Psoas muscle (tissue), 8 donors: ENCODE results near the gene NLRP3. TPM values are rescaled to one million over a fixed set of nuclear protein-coding genes. Genes with fewer than 3 reads are reported as not detected.
A peak's percentile ranks its signal among the peaks of the same experiment; 100 is the strongest.
"Not testable (repeated sequence)": the region's sequence is repeated elsewhere in the genome, so short reads cannot be mapped to it uniquely, and the experiment has no call there.

ENCODE experiments used
- ATAC-seq, 4 donors: fragments of 200-7000 bp; cut with Tn5 transposase; one replicate each; pipeline ENCODE4 v1.9.1; 2020; ENCODE audit warnings: moderate library complexity in 3 of 4, mild to moderate bottlenecking in 2 of 4
- DNase-seq, 2 donors: peaks; one replicate each; pipeline ENCODE4 v3.0.0-alpha.2; 2020
- H3K27ac ChIP-seq: fragments of 200-600 bp; one replicate; pipeline ENCODE4 v1.8.0; 2022
- H3K27me3 ChIP-seq, 3 donors: fragments of 200-600 bp in 1 of 3; one replicate each; pipeline versions ENCODE4 v1.6.1 to v1.8.0; 2013 to 2022; ENCODE audit warnings: low read length in 2 of 3, mild to moderate bottlenecking in 2 of 3, moderate library complexity in 1 of 3; ENCODE audit not compliant: insufficient read depth in 3 of 3
- H3K36me3 ChIP-seq, 2 donors: fragments of 200-600 bp in 1 of 2; one replicate each; pipeline versions ENCODE4 v1.6.1 to v1.8.0; 2013 to 2022; ENCODE audit warnings: low read depth in 1 of 2, mild to moderate bottlenecking in 1 of 2, moderate library complexity in 1 of 2; ENCODE audit not compliant: insufficient read depth in 1 of 2
- H3K4me1 ChIP-seq: fragments of 200-600 bp; one replicate; pipeline ENCODE4 v1.8.0; 2022
- H3K4me3 ChIP-seq: fragments of 200-600 bp; one replicate; pipeline ENCODE4 v1.8.0; 2022; ENCODE audit warnings: mild to moderate bottlenecking
- H3K9me3 ChIP-seq: fragments of 200-600 bp; one replicate; pipeline ENCODE4 v1.8.0; 2022
- CTCF ChIP-seq: fragments of 200-600 bp; IDR thresholded peaks from one replicate; pipeline ENCODE4 v1.8.0; 2022; ENCODE audit warnings: antibody characterized with exemption
- WGBS, 3 donors: extraction: QIAGEN DNeasy Blood & Tissue Kit; methylation state at CpG; one replicate each; pipeline versions ENCODE4 v1.1.6 to v1.1.7; 2013; 5-methylcytosine and 5-hydroxymethylcytosine counted together
- intact Hi-C, 2 donors: fragments of 100-400 bp; cut with DNase I; formaldehyde crosslinking; loops; one replicate each; pipeline versions ENCODE4 v1.11.0 to v1.14.2; 2022
- long read RNA-seq, 2 donors: library from polyadenylated mRNA; unstranded; transcript quantifications; one replicate each; pipeline ENCODE4 v2.0.0, GENCODE V29; 2021
- polyA plus RNA-seq, 3 donors: library from polyadenylated mRNA; stranded (reverse); fragments of 200-250 nt; gene quantifications; one replicate each; pipeline ENCODE4 v1.2.3, GENCODE V29; 2013
- total RNA-seq, 4 donors: library from RNA; stranded (reverse); fragmentation: NEBNext Ultra II Directional in 2 of 4; extraction: Animal tissue kit (Norgen Biotek cat#: 25700) in 2 of 4; gene quantifications; one replicate each; pipeline versions ENCODE4 v1.2.1 to v1.2.4, GENCODE V29; 2021 to 2023
- donor health status: healthy with polysubstance abuse.
- donor health status: DM: no; HTN: no; CAD: no; lungs with moderate emphysema.
- donor health status: Bipolar disorder and iron deficiency.
- donor health status: healthy.
- donor health status: DM: yes; HTN: yes; CAD: no.
- donor health status: DM: no; HTN: no; CAD: no.
- donor health status: DM: no; HTN: no; CAD: no.
- donor health status: DM: yes; HTN: yes; CAD: no.

NLRP3 gene
- total RNA-seq (under 1 TPM; 0.27 to 0.98 (median 0.55) TPM), polyA plus RNA-seq (under 1 TPM; 0.07 to 0.22 (median 0.16) TPM)
- long read RNA-seq, donor 1, partial matches to known transcripts = 1 of 4 reads
- long read RNA-seq, donor 1, other reads (novel, unspliced or antisense) = 3 of 4 reads
- long read RNA-seq, donor 2 = 0 reads

GRCh38 chr1:247415423-247416361, at the start of gene NLRP3:
NLRP3 (plus strand) TSS chr1:247416173; CDS start chr1:247418801, 2,628 bp downstream.
- no peaks in the 10 kb centered on the region for H3K36me3 ChIP-seq
- no peak for TF ChIP-seq CTCF
- DNase-seq (peak in 1 of 2 donors; percentile 25), ATAC-seq (peak in 1 of 4 donors; percentile 40)
- H3K4me3 ChIP-seq = peak within 1 kb of the TSS; percentile 38
- no peaks in the 10 kb centered on the region for H3K4me1 ChIP-seq
- intact Hi-C loops = no loop called here
- peaks cover 0 to 1% (median 0%) of the 10 kb centered on the region in 3 donors for H3K27me3 ChIP-seq
- H3K27ac ChIP-seq = no peak within 1 kb of the TSS
- 61 to 67% (median 64%) methylated on average over 19 of the region's 19 CpGs for WGBS, 3 donors
- no peaks in the 10 kb centered on the region for H3K9me3 ChIP-seq

DNA sequence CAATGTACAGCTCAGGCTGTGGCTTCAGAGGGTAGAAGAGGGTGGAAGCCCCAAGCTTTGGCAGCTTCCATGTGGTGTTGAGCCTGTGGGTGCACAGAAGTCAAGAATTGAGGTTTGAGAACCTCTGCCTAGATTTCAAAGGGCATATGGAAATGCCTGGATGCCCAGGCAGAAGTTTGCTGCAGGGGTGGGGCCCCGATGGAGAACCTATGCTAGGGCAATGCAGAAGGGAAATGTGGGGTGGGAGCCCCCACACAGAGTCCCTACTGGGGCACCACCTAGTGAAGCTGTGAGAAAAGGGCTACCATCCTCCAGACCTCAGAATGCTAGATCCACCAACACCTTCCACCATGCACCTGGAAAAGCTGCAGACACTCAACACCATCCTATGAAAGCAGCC, 49.6 kb upstream of the NLRP3 start:
- H3K27ac ChIP-seq, H3K36me3 ChIP-seq, DNase-seq, H3K4me3 ChIP-seq, ATAC-seq, H3K4me1 ChIP-seq, H3K9me3 ChIP-seq, intact Hi-C loops: not testable (repeated sequence)
- peaks cover 0 to 20% (median 0%) of the 10 kb centered on the region in 3 donors for H3K27me3 ChIP-seq
- WGBS, 3 donors = 95 to 100% (median 100%) methylated on average over 1 of the region's 1 CpG

GRCh38 chr1:247366926-247367645, 48.9 kb upstream of the NLRP3 start:
- 59 to 70% (median 63%) methylated on average over 4 of the region's 4 CpGs for WGBS, 3 donors
- intact Hi-C loops = no loop called here
- H3K9me3 ChIP-seq = no peaks in the 10 kb centered on the region
- H3K27me3 ChIP-seq = peaks cover 0 to 20% (median 0%) of the 10 kb centered on the region in 3 donors
- H3K27ac ChIP-seq = no peak overlapping the region
- ATAC-seq = no peak
- no peaks in the 10 kb centered on the region for H3K4me1 ChIP-seq
- H3K36me3 ChIP-seq = no peaks in the 10 kb centered on the region
- no peak for DNase-seq
- no peak overlapping the region for H3K4me3 ChIP-seq
- no peak for TF ChIP-seq CTCF

DNA sequence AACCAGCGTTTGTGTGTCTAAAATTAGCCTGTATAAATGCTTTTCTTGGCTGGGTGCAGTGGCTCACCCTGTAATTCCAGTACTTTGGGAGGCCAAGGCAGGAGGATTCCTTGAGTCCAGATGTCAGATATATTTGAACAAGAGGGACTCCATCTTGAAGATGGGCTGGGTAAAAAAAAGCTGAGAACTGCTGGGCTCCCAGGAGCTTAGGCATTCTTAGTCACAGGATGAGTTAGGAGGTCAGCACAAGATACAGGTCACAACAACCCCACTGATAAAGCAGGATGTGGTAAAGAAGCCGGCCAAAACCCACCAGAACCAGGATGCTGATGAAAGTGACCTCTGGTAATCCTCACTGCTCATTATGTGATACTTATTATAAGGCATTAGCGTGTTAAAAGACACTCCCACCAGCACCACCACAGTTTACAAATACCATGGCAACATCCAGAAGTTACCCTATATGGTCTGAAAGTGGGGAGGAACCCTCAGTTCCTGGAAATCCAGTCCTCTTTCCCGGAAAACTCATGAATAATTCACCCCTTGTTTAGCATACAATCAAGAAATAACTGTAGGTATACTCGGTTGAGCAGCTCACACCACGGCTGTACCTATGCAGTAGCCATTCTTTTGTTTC, 48.1 kb upstream of the NLRP3 start:
- intact Hi-C loops = no loop called here
- no peak for DNase-seq
- ATAC-seq = no peak
- Histone ChIP-seq H3K4me3 (no peak overlapping the region), H3K27ac (no peak overlapping the region), H3K9me3 (no peaks in the 10 kb centered on the region), H3K27me3 (peaks cover 0 to 20% (median 2%) of the 10 kb centered on the region in 3 donors), H3K36me3 (no peaks in the 10 kb centered on the region), H3K4me1 (no peaks in the 10 kb centered on the region)
- TF ChIP-seq CTCF = no peak
- 48 to 51% (median 48%) methylated on average over 6 of the region's 6 CpGs for WGBS, 3 donors
